Measurements from ENCODE around the gene TVP23A.

Gene TVP23A

GRCh38 chr16:10817514-10817913 is 1.1 kb downstream of the TVP23A start:
- TF ChIP-seq CTCF (IDR thresholded peaks at IDR 0.05), result no peak
- Histone ChIP-seq H3K9me3 (no peaks in the 10 kb centered on the region), H3K27ac (no peak overlapping the region), H3K4me3 (no peak overlapping the region), H3K27me3 (peaks cover 0 to 15% of the 10 kb centered on the region in 2 donors), H3K36me3 (no peaks in the 10 kb centered on the region), H3K4me1 (peaks cover 0 to 10% (median 5%) of the 10 kb centered on the region in 4 donors)
- no peak for DNase-seq
- intact Hi-C loops (cut with DNase I; ENCODE audit: low total_unique reads), result no loop called here

GRCh38 chr16:10813099-10813455 is 5.5 kb downstream of the TVP23A start:
- Histone ChIP-seq H3K27me3 (peaks cover 0 to 8% of the 10 kb centered on the region in 2 donors), H3K4me3 (no peak overlapping the region), H3K9me3 (no peaks in the 10 kb centered on the region), H3K36me3 (no peaks in the 10 kb centered on the region), H3K4me1 (peaks cover 0 to 2% (median under 1%) of the 10 kb centered on the region in 4 donors), H3K27ac (no peak overlapping the region)
- TF ChIP-seq CTCF (IDR thresholded peaks at IDR 0.05), result no peak
- DNase-seq, result no peak
- intact Hi-C loops (cut with DNase I; ENCODE audit: low total_unique reads), result no loop called here

GRCh38 chr16:10812312-10813098 is 6.1 kb downstream of the TVP23A start:
- intact Hi-C loops (cut with DNase I; ENCODE audit: low total_unique reads), result no loop called here
- H3K4me1 ChIP-seq, result no peaks in the 10 kb centered on the region
- peaks cover 0 to 3% of the 10 kb centered on the region in 2 donors for H3K27me3 ChIP-seq
- no peak overlapping the region for H3K4me3 ChIP-seq
- H3K9me3 ChIP-seq, result no peaks in the 10 kb centered on the region
- no peak overlapping the region for H3K27ac ChIP-seq
- no peak for DNase-seq
- no peak for TF ChIP-seq CTCF (IDR thresholded peaks at IDR 0.05)
- no peaks in the 10 kb centered on the region for H3K36me3 ChIP-seq

- intact Hi-C loops (cut with DNase I; ENCODE audit: low total_unique reads), result no loop called here
These were observed 8.9 kb downstream of the TVP23A start for GRCh38 chr16:10809706-10810105.

GRCh38 chr16:10808850-10809249 is 9.7 kb downstream of the TVP23A start:
- Histone ChIP-seq H3K27me3 (no peaks in the 10 kb centered on the region), H3K27ac (no peak overlapping the region), H3K36me3 (no peaks in the 10 kb centered on the region), H3K4me3 (no peak overlapping the region), H3K9me3 (no peaks in the 10 kb centered on the region), H3K4me1 (no peaks in the 10 kb centered on the region)
- no peak for DNase-seq
- intact Hi-C loops (cut with DNase I; ENCODE audit: low total_unique reads), result no loop called here
- no peak for TF ChIP-seq CTCF (IDR thresholded peaks at IDR 0.05)

More at GRCh38 chr16:10809706-10810105, 8.9 kb downstream of the TVP23A start:
- DNase-seq, result no peak
- Histone ChIP-seq H3K9me3 (no peaks in the 10 kb centered on the region), H3K27ac (no peak overlapping the region), H3K4me3 (no peak overlapping the region), H3K36me3 (no peaks in the 10 kb centered on the region), H3K27me3 (no peaks in the 10 kb centered on the region), H3K4me1 (no peaks in the 10 kb centered on the region)
- TF ChIP-seq CTCF (IDR thresholded peaks at IDR 0.05), result no peak
